H9 (cell line): Measurements from ENCODE around the gene EXOC2. TPM values are rescaled to one million over a fixed set of nuclear protein-coding genes. Genes with fewer than 3 reads are reported as not detected.

Experiments used
- DNase-seq: peaks from one replicate; pipeline ENCODE4 v3.0.0-alpha.2; 2017
- H2AFZ ChIP-seq: one replicate; pipeline ENCODE4 v1.6.1; 2013; ENCODE audit warnings: mild to moderate bottlenecking, low read length, control low read depth, moderate library complexity
- H2AK5ac ChIP-seq: 2 replicates; pipeline ENCODE4 v1.6.1; 2013; ENCODE audit warnings: low read length, control low read depth, mixed read lengths; ENCODE audit not compliant: insufficient read length
- H2BK120ac ChIP-seq: one replicate; pipeline ENCODE4 v1.6.1; 2013; ENCODE audit warnings: low read depth, mild to moderate bottlenecking, low read length, control low read depth, inconsistent platforms; ENCODE audit not compliant: poor library complexity, severe bottlenecking
- H2BK12ac ChIP-seq: 2 replicates; pipeline ENCODE4 v1.6.1; 2013; ENCODE audit warnings: low read length, control low read depth, mixed read lengths, low read depth; ENCODE audit not compliant: insufficient read length
- H2BK15ac ChIP-seq: 2 replicates; pipeline ENCODE4 v1.6.1; 2013; ENCODE audit warnings: low read depth, low read length, control low read depth
- H2BK20ac ChIP-seq: one replicate; pipeline ENCODE4 v1.6.1; 2013; ENCODE audit warnings: low read depth, mild to moderate bottlenecking, low read length, control low read depth, inconsistent platforms; ENCODE audit not compliant: poor library complexity, severe bottlenecking
- H2BK5ac ChIP-seq: 2 replicates; pipeline ENCODE4 v1.6.1; 2013; ENCODE audit warnings: low read length, control low read depth, mixed read lengths; ENCODE audit not compliant: insufficient read length
- H3K14ac ChIP-seq: 2 replicates; pipeline ENCODE4 v1.6.1; 2013; ENCODE audit warnings: low read length, control low read depth; ENCODE audit not compliant: insufficient read depth
- H3K18ac ChIP-seq: 2 replicates; pipeline ENCODE4 v1.6.1; 2013; ENCODE audit warnings: low read depth, mild to moderate bottlenecking, mixed read lengths, low read length, control low read depth; ENCODE audit not compliant: insufficient read length
- H3K23ac ChIP-seq: 2 replicates; pipeline ENCODE4 v1.6.1; 2013; ENCODE audit warnings: low read length, control low read depth, mixed read lengths, low read depth; ENCODE audit not compliant: insufficient read length
- H3K23me2 ChIP-seq: 2 replicates; pipeline ENCODE4 v1.6.1; 2013; ENCODE audit warnings: low read depth, mild to moderate bottlenecking, mixed read lengths, low read length, control low read depth; ENCODE audit not compliant: insufficient read length, poor library complexity, severe bottlenecking
- H3K27ac ChIP-seq: 2 replicates; pipeline ENCODE4 v1.5.1; 2013; ENCODE audit warnings: low read length, control low read depth, mixed read lengths, low read depth; ENCODE audit not compliant: insufficient read length
- H3K27me3 ChIP-seq: 2 replicates; pipeline ENCODE4 v1.6.1; 2013; ENCODE audit warnings: low read length, control low read depth, inconsistent platforms; ENCODE audit not compliant: insufficient read depth
- H3K4ac ChIP-seq: 2 replicates; pipeline ENCODE4 v1.6.1; 2013; ENCODE audit warnings: low read depth, mild to moderate bottlenecking, control low read depth, inconsistent platforms, low read length, moderate library complexity
- H3K4me1 ChIP-seq: 2 replicates; pipeline ENCODE4 v1.6.1; 2013; ENCODE audit warnings: low read length, control low read depth, inconsistent platforms; ENCODE audit not compliant: insufficient read depth
- H3K4me2 ChIP-seq: 2 replicates; pipeline ENCODE4 v1.6.1; 2013; ENCODE audit warnings: low read length, control low read depth, mixed read lengths; ENCODE audit not compliant: insufficient read length, insufficient read depth
- H3K56ac ChIP-seq: 2 replicates; pipeline ENCODE4 v1.6.1; 2013; ENCODE audit warnings: low read depth, mild to moderate bottlenecking, mixed read lengths, low read length, control low read depth; ENCODE audit not compliant: insufficient read length
- H3K79me1 ChIP-seq: 2 replicates; pipeline ENCODE4 v1.6.1; 2013; ENCODE audit warnings: low read depth, mild to moderate bottlenecking, moderate library complexity, low read length, control low read depth, inconsistent platforms; ENCODE audit not compliant: insufficient read depth, poor library complexity, severe bottlenecking
- H3K79me2 ChIP-seq: 2 replicates; pipeline ENCODE4 v1.6.1; 2013; ENCODE audit warnings: low read length, control low read depth, inconsistent platforms; ENCODE audit not compliant: insufficient read depth
- H3K9ac ChIP-seq: 2 replicates; pipeline ENCODE4 v1.6.1; 2013; ENCODE audit warnings: low read length, control low read depth, mixed read lengths; ENCODE audit not compliant: insufficient read length; ENCODE audit errors: extremely low read depth
- H3K9me3 ChIP-seq: one replicate; pipeline ENCODE4 v1.6.1; 2013; ENCODE audit warnings: low read depth, low read length, inconsistent platforms; ENCODE audit not compliant: control insufficient read depth
- H3T11ph ChIP-seq: one replicate; pipeline ENCODE4 v1.6.1; 2013; ENCODE audit warnings: mild to moderate bottlenecking, low read length, control low read depth, inconsistent platforms
- H4K20me1 ChIP-seq: one replicate; pipeline ENCODE4 v1.6.1; 2013; ENCODE audit not compliant: control insufficient read depth, insufficient read length, insufficient read depth
- H4K5ac ChIP-seq: 2 replicates; pipeline ENCODE4 v1.6.1; 2013; ENCODE audit warnings: low read depth, mild to moderate bottlenecking, mixed read lengths, low read length, control low read depth; ENCODE audit not compliant: insufficient read length
- H4K8ac ChIP-seq: replicated peaks from 2 replicates; pipeline ENCODE4 v1.6.1; 2013; ENCODE audit warnings: low read length, control low read depth, mixed read lengths, low read depth; ENCODE audit not compliant: insufficient read length
- H4K91ac ChIP-seq: 2 replicates; pipeline ENCODE4 v1.6.1; 2013; ENCODE audit warnings: low read depth, mild to moderate bottlenecking, moderate library complexity, mixed read lengths, low read length, control low read depth; ENCODE audit not compliant: insufficient read length
- H3K27ac Mint-ChIP-seq, 3 experiments: 2 replicates in 2 of 3; 3 replicates in 1 of 3; pipeline ENCODE4 v1.8.0; 2020 to 2021; ENCODE audit warnings: mixed read lengths in 3 of 3, mild to moderate bottlenecking in 1 of 3, moderate library complexity in 1 of 3
- H3K27me3 Mint-ChIP-seq: 2 replicates; pipeline ENCODE4 v1.8.0; 2021; ENCODE audit warnings: low read depth, mild to moderate bottlenecking, moderate library complexity, mixed read lengths
- H3K36me3 Mint-ChIP-seq, 3 experiments: 2 replicates in 2 of 3; 3 replicates in 1 of 3; pipeline ENCODE4 v1.8.0; 2020 to 2021; ENCODE audit warnings: low read depth in 3 of 3, mixed read lengths in 3 of 3; ENCODE audit not compliant: insufficient read depth in 1 of 3
- H3K4me1 Mint-ChIP-seq, 2 experiments: 2 replicates each; pipeline ENCODE4 v1.8.0; 2020; ENCODE audit warnings: mixed read lengths in 2 of 2
- H3K4me3 Mint-ChIP-seq, 2 experiments: 2 replicates in 1 of 2; 3 replicates in 1 of 2; pipeline ENCODE4 v1.8.0; 2020 to 2021; ENCODE audit warnings: mild to moderate bottlenecking in 2 of 2, mixed read lengths in 2 of 2, moderate library complexity in 1 of 2
- H3K9me3 Mint-ChIP-seq, 2 experiments: 2 replicates in 1 of 2; 3 replicates in 1 of 2; pipeline ENCODE4 v1.8.0; 2020; ENCODE audit warnings: mild to moderate bottlenecking in 2 of 2, mixed read lengths in 2 of 2, moderate library complexity in 1 of 2
- WGBS: extraction: QIAGEN DNeasy Blood & Tissue Kit; methylation state at CpG from one replicate; pipeline ENCODE4 v1.1.7; 2013; ENCODE audit warnings: missing lambda C conversion rate, low lambda C conversion rate, mixed read lengths; ENCODE audit not compliant: insufficient read length; ENCODE audit errors: extremely low coverage; 5-methylcytosine and 5-hydroxymethylcytosine counted together
- total RNA-seq: library from RNA; stranded (reverse); gene quantifications from 2 replicates; pipeline ENCODE4 v1.2.1, GENCODE V29; 2021
- TF ChIP-seq, protein P1 (sequence below): fragments of 200-600 bp; sonication (generic); conservative IDR thresholded peaks from 3 replicates; pipeline ENCODE4 v1.8.0; 2021; ENCODE audit warnings: antibody characterized with exemption, mild to moderate bottlenecking

The EXOC2 gene
- total RNA-seq, 1 experiment from 2014 or later, result 29.9 TPM

DNA sequence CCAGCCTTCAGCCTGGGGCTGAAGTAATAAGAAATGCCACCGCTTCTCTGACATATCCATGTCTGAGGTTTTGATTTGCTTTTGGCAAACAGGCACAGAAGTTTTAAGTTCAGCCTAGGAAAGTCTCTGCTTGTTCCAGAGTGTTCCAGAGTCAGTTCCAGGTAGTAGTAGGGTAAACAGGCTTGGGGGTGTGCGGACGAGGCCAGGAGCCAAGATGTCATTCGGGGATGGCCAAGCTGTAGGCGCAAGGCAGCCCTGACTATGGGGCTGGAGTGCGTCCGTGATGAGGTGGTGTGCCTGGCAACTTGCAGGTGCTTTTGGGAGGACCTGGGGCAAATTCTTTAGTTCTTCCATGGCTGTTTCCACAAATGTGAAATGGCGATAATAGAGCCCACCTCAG lies 241.1 kb downstream of the EXOC2 start:
- no peak overlapping the region for H3T11ph ChIP-seq
- no peaks in the 10 kb centered on the region for H3K79me2 ChIP-seq
- H4K91ac ChIP-seq, result no peak overlapping the region
- H2AFZ ChIP-seq, result no peak overlapping the region
- Mint-ChIP-seq H3K4me1 (peaks cover 4 to 7% of the 10 kb centered on the region in 2 experiments), H3K36me3 (peaks cover 3 to 22% (median 11%) of the 10 kb centered on the region in 3 experiments; a peak in 6 of 7 replicates), H3K9me3 (peaks cover 15 to 23% of the 10 kb centered on the region in 2 experiments), H3K27ac (no peak overlapping the region), H3K4me3 (no peak overlapping the region), H3K27me3 (no peaks in the 10 kb centered on the region)
- H3K4me1 ChIP-seq, result no peaks in the 10 kb centered on the region; the same call in 1 of the 2 replicates
- H3K4me2 ChIP-seq, result no peak overlapping the region
- no peaks in the 10 kb centered on the region for H3K79me1 ChIP-seq
- H2AK5ac ChIP-seq, result no peak overlapping the region
- H2BK5ac ChIP-seq, result no peak overlapping the region
- no peak overlapping the region for H3K27ac ChIP-seq
- TF ChIP-seq, protein P1, sequence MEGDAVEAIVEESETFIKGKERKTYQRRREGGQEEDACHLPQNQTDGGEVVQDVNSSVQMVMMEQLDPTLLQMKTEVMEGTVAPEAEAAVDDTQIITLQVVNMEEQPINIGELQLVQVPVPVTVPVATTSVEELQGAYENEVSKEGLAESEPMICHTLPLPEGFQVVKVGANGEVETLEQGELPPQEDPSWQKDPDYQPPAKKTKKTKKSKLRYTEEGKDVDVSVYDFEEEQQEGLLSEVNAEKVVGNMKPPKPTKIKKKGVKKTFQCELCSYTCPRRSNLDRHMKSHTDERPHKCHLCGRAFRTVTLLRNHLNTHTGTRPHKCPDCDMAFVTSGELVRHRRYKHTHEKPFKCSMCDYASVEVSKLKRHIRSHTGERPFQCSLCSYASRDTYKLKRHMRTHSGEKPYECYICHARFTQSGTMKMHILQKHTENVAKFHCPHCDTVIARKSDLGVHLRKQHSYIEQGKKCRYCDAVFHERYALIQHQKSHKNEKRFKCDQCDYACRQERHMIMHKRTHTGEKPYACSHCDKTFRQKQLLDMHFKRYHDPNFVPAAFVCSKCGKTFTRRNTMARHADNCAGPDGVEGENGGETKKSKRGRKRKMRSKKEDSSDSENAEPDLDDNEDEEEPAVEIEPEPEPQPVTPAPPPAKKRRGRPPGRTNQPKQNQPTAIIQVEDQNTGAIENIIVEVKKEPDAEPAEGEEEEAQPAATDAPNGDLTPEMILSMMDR, result no peak
- H4K5ac ChIP-seq, result no peak overlapping the region
- no peak overlapping the region for H4K8ac ChIP-seq
- H3K9ac ChIP-seq, result no peak overlapping the region
- H3K27me3 ChIP-seq, result no peaks in the 10 kb centered on the region
- peaks cover 6% of the 10 kb centered on the region for H3K9me3 ChIP-seq
- H2BK20ac ChIP-seq, result no peak overlapping the region
- H3K23ac ChIP-seq, result no peak overlapping the region
- no peaks in the 10 kb centered on the region for H4K20me1 ChIP-seq
- H3K23me2 ChIP-seq, result no peaks in the 10 kb centered on the region
- no peak overlapping the region for H2BK120ac ChIP-seq
- H2BK15ac ChIP-seq, result no peak overlapping the region
- H3K4ac ChIP-seq, result no peak overlapping the region
- peak; percentile 13 for DNase-seq
- H3K14ac ChIP-seq, result no peak overlapping the region
- H2BK12ac ChIP-seq, result no peak overlapping the region
- no CpG with 5 or more reads among the region's 8 CpGs for WGBS
- no peak overlapping the region for H3K18ac ChIP-seq
- H3K56ac ChIP-seq, result no peak overlapping the region
